T-helper 17 cell (primary cell): ENCODE measurements around the gene COL6A2. TPM values are rescaled to one million over a fixed set of nuclear protein-coding genes. Genes with fewer than 3 reads are reported as not detected.

Experiments used
- ATAC-seq: fragments of 150-1000 bp; cut with Tn5 transposase; 2 replicates; pipeline ENCODE4 v1.10.0; 2021; ENCODE audit warnings: mild to moderate bottlenecking, moderate library complexity
- DNase-seq, 3 donors: peaks; one replicate each; pipeline versions ENCODE4 v3.0.0 to v3.0.0-alpha.2; 2020 to 2021
- H3K9me3 ChIP-seq: one replicate; pipeline ENCODE4 v1.7.0; 2013; ENCODE audit warnings: low read length, mild to moderate bottlenecking; ENCODE audit not compliant: control insufficient read depth, poor library complexity, severe bottlenecking
- H3K27ac Mint-ChIP-seq: one replicate; pipeline ENCODE4 v1.8.0; 2022; ENCODE audit warnings: mild to moderate bottlenecking, moderate library complexity, mixed read lengths
- H3K27me3 Mint-ChIP-seq: one replicate; pipeline ENCODE4 v1.8.0; 2022; ENCODE audit warnings: mixed read lengths
- H3K36me3 Mint-ChIP-seq: one replicate; pipeline ENCODE4 v1.8.0; 2022; ENCODE audit warnings: low read depth, mixed read lengths
- H3K4me1 Mint-ChIP-seq: one replicate; pipeline ENCODE4 v1.8.0; 2022; ENCODE audit warnings: mild to moderate bottlenecking, mixed read lengths
- H3K4me3 Mint-ChIP-seq: one replicate; pipeline ENCODE4 v1.8.0; 2022; ENCODE audit warnings: mild to moderate bottlenecking, moderate library complexity, mixed read lengths
- total RNA-seq, 4 donors: library from RNA in 2 of 4; stranded (reverse) in 2 of 4; gene quantifications; one replicate each; pipeline ENCODE4 v1.2.3 and lab custom pipeline; 2022 to 2026

Gene COL6A2
- total RNA-seq, 2 donors from 2014 or later = 15.1 to 19.8 TPM

DNA sequence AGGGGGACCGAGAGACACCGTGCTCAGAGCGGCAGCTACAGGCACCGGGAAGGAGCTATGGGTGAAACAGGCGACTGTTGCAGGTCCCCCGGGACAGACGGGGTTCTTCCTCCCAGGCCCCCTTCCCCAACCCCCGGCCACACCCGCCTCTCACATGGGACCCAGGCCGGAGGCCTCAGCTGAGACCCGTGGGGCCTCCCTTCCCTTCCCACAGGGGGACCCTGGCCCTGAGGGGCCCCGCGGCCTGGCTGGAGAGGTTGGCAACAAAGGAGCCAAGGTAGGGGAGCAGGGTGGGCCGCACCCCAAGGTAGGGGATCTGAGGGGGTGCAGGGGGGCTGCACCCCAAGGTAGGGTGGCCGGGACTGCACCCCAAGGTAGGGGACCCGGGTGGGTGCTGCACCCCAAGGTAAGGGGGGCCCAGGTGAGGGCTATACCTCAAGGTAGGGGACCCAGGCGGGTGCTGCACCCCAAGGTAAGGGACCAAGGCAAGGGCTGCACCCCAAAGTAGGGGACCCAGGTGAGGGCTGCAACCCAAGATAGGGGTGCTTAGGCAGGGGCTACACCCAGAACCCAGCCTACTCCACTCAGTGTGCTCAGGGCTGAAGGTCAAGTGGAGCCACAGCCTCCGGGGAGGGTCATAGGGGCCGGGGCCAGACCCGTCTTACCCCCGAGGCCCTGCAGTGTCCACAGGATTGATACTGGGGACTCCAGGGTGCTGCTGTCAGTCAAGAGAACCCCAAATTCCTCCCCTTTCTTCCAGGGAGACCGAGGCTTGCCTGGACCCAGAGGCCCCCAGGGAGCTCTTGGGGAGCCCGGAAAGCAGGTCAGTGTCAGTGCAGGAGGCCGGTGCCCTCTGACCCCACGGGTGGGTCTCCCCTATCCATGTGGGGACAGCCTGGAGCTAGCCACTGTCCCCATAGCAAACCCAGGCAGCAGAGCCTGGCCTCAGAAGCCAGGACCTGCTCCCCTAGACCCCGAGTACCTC is 22.7 kb downstream of the COL6A2 start:
- no peaks in the 10 kb centered on the region for H3K36me3 Mint-ChIP-seq
- H3K9me3 ChIP-seq = no peaks in the 10 kb centered on the region
- no peaks in the 10 kb centered on the region for H3K27me3 Mint-ChIP-seq
- DNase-seq (peak; percentile 3 to 7 (median 6)), ATAC-seq (no peak)
- no peak overlapping the region for H3K4me3 Mint-ChIP-seq
- H3K27ac Mint-ChIP-seq = no peak overlapping the region
- no peaks in the 10 kb centered on the region for H3K4me1 Mint-ChIP-seq

DNA sequence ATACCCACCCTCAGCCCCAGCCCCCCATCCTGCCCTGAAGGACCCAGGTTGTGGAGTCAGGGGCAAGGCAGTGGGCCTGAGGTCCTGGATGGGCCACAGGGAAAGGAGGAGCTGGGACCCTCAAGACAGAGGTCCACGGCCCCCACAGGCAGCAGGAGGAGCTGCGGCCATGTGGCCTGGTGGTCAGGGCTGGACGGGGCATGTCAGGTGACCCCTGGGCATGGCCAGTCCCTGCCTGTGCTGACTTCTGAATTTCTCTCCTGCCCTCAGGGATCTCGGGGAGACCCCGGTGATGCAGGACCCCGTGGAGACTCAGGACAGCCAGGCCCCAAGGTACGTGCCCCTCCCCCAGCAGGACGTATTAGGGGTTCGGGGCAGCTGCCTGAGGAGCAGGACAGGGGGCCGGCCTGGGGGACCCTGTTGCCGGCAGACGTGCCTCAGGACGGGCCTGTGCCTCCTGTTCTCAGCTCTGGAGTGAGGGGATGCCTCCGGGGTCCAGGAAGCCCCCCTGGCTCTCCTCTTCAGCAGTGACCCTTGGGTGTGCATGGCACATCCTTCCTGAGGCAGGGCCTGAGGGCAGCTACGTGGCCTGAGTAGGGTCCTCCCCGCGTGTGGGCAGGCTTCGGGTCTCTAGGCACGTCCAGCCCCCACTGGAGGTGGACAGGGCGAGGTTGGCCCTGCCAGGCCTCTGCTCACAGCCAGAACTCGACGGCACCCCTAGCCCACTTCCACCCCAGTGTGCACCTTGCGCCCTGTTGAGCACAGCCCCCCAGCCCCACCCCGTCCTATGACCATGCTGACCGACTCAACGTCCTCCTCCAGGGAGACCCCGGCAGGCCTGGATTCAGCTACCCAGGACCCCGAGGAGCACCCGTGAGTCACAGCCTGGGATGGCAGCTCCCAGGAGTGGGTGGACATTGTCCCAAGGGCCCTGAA is 23.6 kb downstream of the COL6A2 start:
- H3K9me3 ChIP-seq = no peaks in the 10 kb centered on the region
- ATAC-seq (no peak), DNase-seq (peak; percentile 2 to 7 (median 4))
- Mint-ChIP-seq H3K4me1 (no peaks in the 10 kb centered on the region), H3K27ac (no peak overlapping the region), H3K27me3 (no peaks in the 10 kb centered on the region), H3K36me3 (no peaks in the 10 kb centered on the region), H3K4me3 (no peak overlapping the region)

DNA sequence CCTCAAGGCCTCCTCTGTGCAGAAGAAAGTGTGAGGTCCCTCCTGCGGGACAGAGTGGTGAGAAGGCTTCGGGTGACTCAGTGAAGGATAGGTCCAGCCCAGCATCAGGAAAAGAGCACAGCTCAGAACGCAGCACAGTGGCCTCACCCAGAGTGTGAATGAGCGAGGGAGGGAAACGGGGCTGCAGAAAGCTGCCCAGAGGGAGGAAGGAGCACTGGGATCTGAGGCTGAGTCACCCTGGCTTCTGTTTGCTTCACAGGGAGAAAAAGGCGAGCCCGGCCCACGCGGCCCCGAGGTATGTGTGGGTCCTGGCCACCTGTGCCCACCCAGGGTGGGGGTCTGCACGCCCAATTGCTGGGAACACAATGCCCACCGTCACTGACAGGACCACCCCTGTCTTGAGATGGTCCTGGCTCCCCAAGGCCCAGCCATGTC is 24.3 kb downstream of the COL6A2 start:
- ATAC-seq (no peak), DNase-seq (peak in 2 of 3 donors; percentile 4 to 6)
- no peaks in the 10 kb centered on the region for H3K36me3 Mint-ChIP-seq
- H3K27ac Mint-ChIP-seq = no peak overlapping the region
- no peaks in the 10 kb centered on the region for H3K27me3 Mint-ChIP-seq
- H3K9me3 ChIP-seq = no peaks in the 10 kb centered on the region
- H3K4me3 Mint-ChIP-seq = no peak overlapping the region
- H3K4me1 Mint-ChIP-seq = no peaks in the 10 kb centered on the region

DNA sequence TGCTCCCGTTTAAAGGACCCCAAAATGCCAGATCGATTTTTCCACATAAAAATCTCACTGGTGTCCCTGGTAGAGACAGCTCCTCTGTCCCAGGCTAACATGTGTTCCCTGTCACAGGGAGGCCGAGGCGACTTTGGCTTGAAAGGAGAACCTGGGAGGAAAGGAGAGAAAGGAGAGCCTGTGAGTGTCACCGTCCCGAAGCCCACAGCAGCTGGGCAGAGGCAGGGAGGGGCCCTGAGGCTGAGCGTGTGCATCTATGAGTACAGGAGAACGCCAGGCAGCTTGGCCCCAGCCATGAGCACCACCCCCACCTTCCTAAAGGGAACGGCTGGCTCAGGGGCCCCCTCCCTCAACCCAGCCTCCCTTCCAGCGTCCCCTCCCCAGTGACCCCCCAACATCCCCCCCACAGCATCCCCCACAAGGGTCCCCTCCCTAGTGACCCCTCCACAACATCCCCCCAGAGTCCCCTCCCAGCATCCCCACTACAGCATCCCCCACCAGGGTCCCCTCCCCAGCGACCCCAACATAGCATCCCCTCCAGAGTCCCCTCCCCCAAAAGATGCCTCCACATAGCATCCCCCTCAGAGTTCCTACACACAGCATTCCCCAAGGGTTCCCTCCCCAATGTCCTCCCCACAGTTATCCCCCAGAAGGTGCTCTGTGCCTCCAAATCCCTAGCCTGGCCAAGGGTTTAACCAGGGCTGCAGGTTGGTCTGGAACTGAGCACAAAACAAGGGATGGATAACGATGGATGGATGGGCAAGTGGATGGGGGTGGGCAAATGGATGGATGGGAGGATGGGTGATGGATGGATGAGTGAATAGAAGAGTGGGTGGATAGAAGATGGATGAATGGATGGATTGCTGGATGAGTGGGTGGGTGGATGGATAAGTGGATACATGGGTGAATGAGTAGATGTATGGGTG is 25.1 kb downstream of the COL6A2 start:
- no peaks in the 10 kb centered on the region for H3K4me1 Mint-ChIP-seq
- no peaks in the 10 kb centered on the region for H3K36me3 Mint-ChIP-seq
- no peaks in the 10 kb centered on the region for H3K9me3 ChIP-seq
- no peaks in the 10 kb centered on the region for H3K27me3 Mint-ChIP-seq
- no peak overlapping the region for H3K27ac Mint-ChIP-seq
- DNase-seq (no peak), ATAC-seq (no peak)
- H3K4me3 Mint-ChIP-seq = no peak overlapping the region

DNA sequence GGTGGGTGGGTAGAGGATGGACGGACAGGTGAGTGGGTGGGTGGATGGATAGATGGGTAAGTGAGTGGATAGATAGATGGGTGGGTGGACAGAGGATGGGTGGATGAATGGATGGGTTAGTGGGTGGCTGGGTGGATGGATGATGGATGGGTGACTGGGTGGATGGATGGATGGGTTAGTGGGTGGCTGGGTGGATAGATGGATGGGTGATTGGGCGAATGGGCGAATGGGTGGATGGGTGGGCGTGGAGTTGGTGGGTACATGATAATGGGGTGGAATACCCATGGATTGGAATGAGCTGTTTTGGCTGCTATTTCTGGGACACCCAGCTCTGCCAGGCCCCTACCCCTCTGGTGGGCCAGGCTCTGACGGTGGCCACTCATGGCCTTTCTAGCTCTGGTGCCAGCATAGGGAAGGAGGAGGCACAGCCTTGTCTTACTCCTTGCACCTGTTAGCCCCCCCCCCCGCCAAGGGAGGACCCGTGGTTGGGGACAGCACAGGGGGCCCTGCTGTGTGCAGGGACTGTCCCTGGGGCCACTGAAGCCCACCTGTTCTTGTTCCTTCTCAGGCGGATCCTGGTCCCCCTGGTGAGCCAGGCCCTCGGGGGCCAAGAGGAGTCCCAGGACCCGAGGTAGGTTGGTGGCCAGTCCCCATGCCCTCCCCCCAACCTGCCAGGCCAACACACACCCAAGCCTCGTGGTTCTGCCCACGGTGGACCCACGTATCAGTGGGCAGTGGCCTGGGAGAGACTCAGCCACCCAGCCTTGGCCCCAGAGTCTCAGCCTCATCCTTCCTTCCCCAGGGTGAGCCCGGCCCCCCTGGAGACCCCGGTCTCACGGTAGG is 26.4 kb downstream of the COL6A2 start:
- H3K9me3 ChIP-seq = no peaks in the 10 kb centered on the region
- no peak overlapping the region for H3K4me3 Mint-ChIP-seq
- H3K27ac Mint-ChIP-seq = no peak overlapping the region
- no peaks in the 10 kb centered on the region for H3K36me3 Mint-ChIP-seq
- ATAC-seq (no peak), DNase-seq (peak in 2 of 3 donors; percentile 3 to 6)
- no peaks in the 10 kb centered on the region for H3K4me1 Mint-ChIP-seq
- H3K27me3 Mint-ChIP-seq = no peaks in the 10 kb centered on the region

DNA sequence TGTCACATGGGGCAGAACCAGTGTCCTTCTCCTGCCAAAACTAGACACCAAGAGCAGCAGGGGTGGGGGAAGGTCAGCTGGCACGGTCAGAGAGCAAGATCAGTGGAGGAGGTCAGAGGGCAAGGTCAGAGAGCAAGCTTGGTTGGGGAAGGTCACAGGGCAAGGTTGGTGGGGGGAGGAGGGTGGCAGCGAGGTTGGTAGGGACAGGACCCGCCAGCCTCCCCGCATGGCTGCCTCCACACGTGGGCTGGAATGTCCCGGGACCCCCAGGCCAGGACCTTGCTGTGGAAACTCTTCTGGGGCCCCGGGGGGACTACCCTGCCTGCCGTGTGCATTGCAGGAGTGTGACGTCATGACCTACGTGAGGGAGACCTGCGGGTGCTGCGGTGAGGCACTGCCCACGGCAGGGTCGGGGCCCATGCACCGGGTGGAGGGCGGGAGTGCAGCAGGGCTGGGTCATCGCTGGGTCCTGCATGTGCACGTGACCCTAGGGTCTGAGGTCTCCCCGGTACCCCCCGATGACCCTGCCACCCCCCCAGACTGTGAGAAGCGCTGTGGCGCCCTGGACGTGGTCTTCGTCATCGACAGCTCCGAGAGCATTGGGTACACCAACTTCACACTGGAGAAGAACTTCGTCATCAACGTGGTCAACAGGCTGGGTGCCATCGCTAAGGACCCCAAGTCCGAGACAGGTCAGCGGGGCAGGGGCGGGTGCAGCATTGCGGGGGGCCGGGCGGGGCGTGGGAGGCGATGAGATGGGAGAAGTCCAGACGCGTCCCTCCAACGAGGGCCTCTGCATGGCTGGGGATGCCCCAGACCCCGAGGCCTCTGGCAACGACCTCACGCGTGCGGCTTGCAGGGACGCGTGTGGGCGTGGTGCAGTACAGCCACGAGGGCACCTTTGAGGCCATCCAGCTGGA is 27.3 kb downstream of the COL6A2 start:
- DNase-seq (peak; percentile 2 to 7 (median 5)), ATAC-seq (no peak)
- Mint-ChIP-seq H3K27me3 (no peaks in the 10 kb centered on the region), H3K4me1 (no peaks in the 10 kb centered on the region), H3K36me3 (no peaks in the 10 kb centered on the region), H3K4me3 (no peak overlapping the region), H3K27ac (no peak overlapping the region)
- no peaks in the 10 kb centered on the region for H3K9me3 ChIP-seq

DNA sequence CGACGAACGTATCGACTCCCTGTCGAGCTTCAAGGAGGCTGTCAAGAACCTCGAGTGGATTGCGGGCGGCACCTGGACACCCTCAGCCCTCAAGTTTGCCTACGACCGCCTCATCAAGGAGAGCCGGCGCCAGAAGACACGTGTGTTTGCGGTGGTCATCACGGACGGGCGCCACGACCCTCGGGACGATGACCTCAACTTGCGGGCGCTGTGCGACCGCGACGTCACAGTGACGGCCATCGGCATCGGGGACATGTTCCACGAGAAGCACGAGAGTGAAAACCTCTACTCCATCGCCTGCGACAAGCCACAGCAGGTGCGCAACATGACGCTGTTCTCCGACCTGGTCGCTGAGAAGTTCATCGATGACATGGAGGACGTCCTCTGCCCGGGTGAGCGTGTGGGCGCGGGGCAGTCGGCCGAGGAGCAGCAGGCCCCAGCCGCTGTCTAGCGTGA is 28.0 kb downstream of the COL6A2 start:
- H3K4me1 Mint-ChIP-seq = no peaks in the 10 kb centered on the region
- H3K27me3 Mint-ChIP-seq = no peaks in the 10 kb centered on the region
- no peaks in the 10 kb centered on the region for H3K9me3 ChIP-seq
- no peak overlapping the region for H3K27ac Mint-ChIP-seq
- H3K4me3 Mint-ChIP-seq = no peak overlapping the region
- DNase-seq (peak in 1 of 3 donors; percentile 4), ATAC-seq (no peak)
- no peaks in the 10 kb centered on the region for H3K36me3 Mint-ChIP-seq

DNA sequence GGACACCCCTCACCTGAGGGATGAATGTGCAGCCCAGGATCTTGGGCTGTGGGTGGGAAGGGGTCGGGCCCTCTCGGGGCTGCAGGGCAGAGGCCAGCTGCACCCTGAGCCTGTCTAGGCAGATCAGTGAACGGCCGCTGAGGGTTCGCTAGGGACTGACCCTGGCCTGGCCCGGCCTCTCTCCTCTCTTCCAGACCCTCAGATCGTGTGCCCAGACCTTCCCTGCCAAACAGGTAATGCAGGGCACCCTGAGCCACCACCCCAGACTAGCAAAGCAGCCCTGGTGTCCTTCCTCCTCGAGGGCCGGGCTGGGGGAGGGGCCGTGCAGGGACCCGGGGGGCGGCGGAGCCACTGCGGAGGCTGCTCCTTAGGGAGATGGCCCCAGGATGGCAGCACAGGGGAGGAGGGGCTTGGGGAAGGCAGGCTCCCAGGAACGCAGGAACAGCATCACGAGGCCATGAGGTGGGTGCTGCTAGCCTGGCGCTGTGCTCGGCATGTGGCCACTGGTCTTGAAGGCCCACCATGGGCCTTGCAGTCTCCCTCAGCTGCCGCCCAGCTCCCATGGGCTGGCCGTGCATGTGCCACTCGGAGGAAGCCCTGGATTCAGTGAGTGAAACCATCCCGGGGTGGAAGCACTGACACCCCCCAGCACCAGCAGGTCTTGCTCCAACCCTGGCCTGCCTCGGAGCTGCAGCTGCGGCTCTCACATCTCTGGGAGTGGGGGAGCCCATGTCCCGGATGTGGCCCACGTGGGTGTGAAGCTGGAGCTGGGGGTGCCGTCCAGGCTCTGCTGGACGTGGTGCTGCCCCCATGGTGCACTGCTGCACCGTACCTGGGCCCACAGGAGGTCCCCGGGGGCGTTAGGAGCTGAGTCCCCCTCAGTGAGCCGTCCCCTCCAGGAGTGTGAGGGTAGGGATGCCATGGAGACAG is 28.7 kb downstream of the COL6A2 start:
- H3K4me3 Mint-ChIP-seq = no peak overlapping the region
- H3K9me3 ChIP-seq = no peaks in the 10 kb centered on the region
- DNase-seq (peak in 2 of 3 donors; percentile 1 to 4), ATAC-seq (no peak)
- no peaks in the 10 kb centered on the region for H3K27me3 Mint-ChIP-seq
- no peaks in the 10 kb centered on the region for H3K36me3 Mint-ChIP-seq
- no peak overlapping the region for H3K27ac Mint-ChIP-seq
- no peaks in the 10 kb centered on the region for H3K4me1 Mint-ChIP-seq

DNA sequence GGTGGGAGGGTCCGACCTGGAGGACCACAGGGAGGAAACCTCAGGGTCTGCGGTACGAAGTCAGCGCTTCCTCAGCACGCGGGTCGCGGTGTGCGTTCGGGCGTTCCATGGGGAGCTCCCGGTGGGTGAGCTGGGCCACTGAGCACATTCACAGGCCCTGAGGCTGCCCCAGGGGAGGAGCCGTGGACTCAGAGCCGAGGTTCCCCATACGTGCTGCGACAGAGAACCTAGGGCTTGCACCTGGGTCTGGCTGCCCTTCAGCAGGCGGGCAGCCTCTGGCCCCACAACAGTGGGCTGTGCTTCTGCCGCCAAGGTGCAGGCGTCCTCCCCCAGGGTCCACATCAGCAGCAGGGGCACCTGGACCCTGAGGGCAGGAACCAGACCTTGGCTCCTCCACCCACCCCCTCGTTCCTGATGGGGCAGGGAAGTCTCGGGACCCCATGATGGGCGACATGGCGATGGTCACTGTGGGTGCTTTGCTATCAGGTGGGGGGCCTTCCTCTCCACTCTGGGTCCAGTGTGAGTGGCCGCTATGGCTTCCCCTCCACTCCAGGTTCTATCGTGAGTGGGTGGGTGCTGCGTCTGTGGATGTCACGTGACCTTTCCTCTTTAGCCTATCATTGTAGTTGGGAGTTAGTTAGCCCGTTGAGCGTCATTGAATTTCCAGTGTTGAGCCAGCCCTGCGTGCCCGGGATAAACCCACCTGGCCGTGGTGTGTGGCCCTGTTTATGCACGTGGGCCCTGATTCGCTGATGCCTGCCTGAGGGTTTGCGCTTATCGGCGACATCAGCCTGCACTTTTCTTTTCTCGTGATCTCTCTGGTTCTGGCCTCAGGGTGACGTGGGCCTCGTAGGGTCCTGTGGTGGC is 29.6 kb downstream of the COL6A2 start:
- no peak for ATAC-seq
- DNase-seq = peak in 1 of 3 donors; percentile 8
- Mint-ChIP-seq H3K4me1 (no peaks in the 10 kb centered on the region), H3K27ac (no peak overlapping the region), H3K36me3 (no peaks in the 10 kb centered on the region), H3K27me3 (no peaks in the 10 kb centered on the region), H3K4me3 (no peak overlapping the region)
- no peaks in the 10 kb centered on the region for H3K9me3 ChIP-seq
